K562 (cell line): ENCODE measurements around the gene TUBA1A. TPM values are rescaled to one million over a fixed set of nuclear protein-coding genes. Genes with fewer than 3 reads are reported as not detected.

Experiments
- CCAR2 ChIP-seq: fragments of 200-400 bp; formaldehyde crosslinking; IDR thresholded peaks from 2 replicates; pipeline ENCODE4 v1.6.1; 2017; ENCODE audit warnings: mild to moderate bottlenecking, low read depth, low read length
- CEBPB ChIP-seq: fragments of 450-650 bp; IDR thresholded peaks from 2 replicates; pipeline ENCODE4 v1.6.1; 2016; ENCODE audit warnings: missing genetic modification characterization, missing compliant biosample characterization
- KLF10 ChIP-seq: fragments of 250-450 bp; sonication (Bioruptor Pico); IDR thresholded peaks from 2 replicates; pipeline ENCODE4 v1.6.1; 2021; ENCODE audit warnings: matching md5 sums
- NCOR1 ChIP-seq: fragments of 450-650 bp; IDR thresholded peaks from 2 replicates; pipeline ENCODE4 v1.6.1; 2016; ENCODE audit warnings: mild to moderate bottlenecking, moderate library complexity
- NFXL1 ChIP-seq: fragments of 450-650 bp; formaldehyde crosslinking; IDR thresholded peaks from 2 replicates; pipeline ENCODE4 v1.4.0; 2021; ENCODE audit warnings: mild to moderate bottlenecking
- NR4A1 ChIP-seq, 2 experiments: fragments of 250-450 bp in 1 of 2; fragments of 450-650 bp in 1 of 2; sonication (Bioruptor Pico) in 1 of 2; IDR thresholded peaks; 2 replicates each; pipeline versions ENCODE4 v1.4.0 to v1.6.1; 2016 to 2020; ENCODE audit warnings: mild to moderate bottlenecking in 2 of 2, missing compliant biosample characterization in 1 of 2, missing genetic modification characterization in 1 of 2, moderate library complexity in 1 of 2
- PML ChIP-seq: IDR thresholded peaks from 2 replicates; pipeline ENCODE4 v1.6.1; 2012; ENCODE audit warnings: low read length, inconsistent platforms
- POLR2A ChIP-seq: fragments of 450-650 bp; conservative IDR thresholded peaks from 2 replicates; pipeline ENCODE4 v1.6.1; 2016
- RBM22 ChIP-seq: fragments of 200-400 bp; formaldehyde crosslinking; IDR thresholded peaks from 2 replicates; pipeline ENCODE4 v1.6.1; 2018; ENCODE audit warnings: low read length, low read depth; ENCODE audit not compliant: poor library complexity, severe bottlenecking
- SMARCA5 ChIP-seq: fragments of 450-650 bp; IDR thresholded peaks from 2 replicates; pipeline ENCODE4 v1.6.1; 2016
- SMC3 ChIP-seq: conservative IDR thresholded peaks from 2 replicates; pipeline ENCODE4 v1.6.1; 2011; ENCODE audit warnings: low read depth, low read length, improper control_type of control experiment; ENCODE audit not compliant: insufficient read depth
- SUPT5H ChIP-seq: fragments of 450-650 bp; IDR thresholded peaks from 2 replicates; pipeline ENCODE4 v1.6.1; 2016
- TRIM28 ChIP-seq: fragments of 450-650 bp; IDR thresholded peaks from 2 replicates; pipeline ENCODE4 v1.6.1; 2017
- ZC3H11A ChIP-seq: IDR thresholded peaks from 2 replicates; pipeline ENCODE4 v1.6.1; 2012; ENCODE audit warnings: low read depth, low read length, improper control_type of control experiment
- ZEB2 ChIP-seq: fragments of 450-650 bp; IDR thresholded peaks from 2 replicates; pipeline ENCODE4 v1.6.1; 2016
- ZNF224 ChIP-seq: sonication (generic); formaldehyde crosslinking; IDR thresholded peaks from 2 replicates; pipeline ENCODE4 v1.8.0; 2022; ENCODE audit warnings: mild to moderate bottlenecking, missing genetic modification reagents
- ZNF232 ChIP-seq: sonication (generic); formaldehyde crosslinking; IDR thresholded peaks from 2 replicates; pipeline ENCODE4 v1.8.0; 2022; ENCODE audit warnings: mild to moderate bottlenecking, missing genetic modification reagents
- ZNF41 ChIP-seq: fragments of 250-450 bp; sonication (Bioruptor Pico); conservative IDR thresholded peaks from 2 replicates; pipeline ENCODE4 v1.4.0; 2020; ENCODE audit warnings: mild to moderate bottlenecking
- ZNF75A ChIP-seq: fragments of 450-650 bp; formaldehyde crosslinking; IDR thresholded peaks from 2 replicates; pipeline ENCODE4 v1.4.0; 2020; ENCODE audit warnings: mild to moderate bottlenecking
- polyA plus RNA-seq, 8 experiments: library from polyadenylated mRNA; depleted of rRNA in 4 of 8; stranded (reverse) in 5 of 8; unstranded in 3 of 8; fragments of >200 nt; fragmentation: Nextera tagmentation in 2 of 8; fragmentation: Illumina TruSeq in 1 of 8; extraction: Ambion mirVana in 2 of 8; extraction: Trizol in 1 of 8; gene quantifications; 2 replicates each; pipeline versions ENCODE4 v1.2.1 to v1.2.3, GENCODE V29; 2011 to 2014; ENCODE audit warnings: inconsistent platforms in 1 of 8, missing spikeins in 1 of 8
- total RNA-seq, 7 experiments: library from RNA; depleted of rRNA in 6 of 7; stranded (reverse); fragments of >200 nt in 6 of 7; fragmentation: Illumina TruSeq in 2 of 7; extraction: Trizol in 2 of 7; gene quantifications; 2 replicates each; pipeline versions ENCODE4 v1.2.1 to v1.2.3, GENCODE V29; 2011 to 2021; ENCODE audit warnings: low replicate concordance in 1 of 7
- TF ChIP-seq, protein P1 (sequence below): fragments of 250-450 bp; sonication (Bioruptor Pico); IDR thresholded peaks from 2 replicates; pipeline ENCODE4 v1.9.0; 2021; ENCODE audit warnings: mild to moderate bottlenecking
- TF ChIP-seq, protein P2 (sequence below): fragments of 450-650 bp; formaldehyde crosslinking; IDR thresholded peaks from 2 replicates; pipeline ENCODE4 v1.4.0; 2020; ENCODE audit warnings: mild to moderate bottlenecking, moderate library complexity
- TF ChIP-seq, protein P3 (sequence below), 2 experiments: fragments of 450-650 bp; IDR thresholded peaks; 2 replicates each; pipeline ENCODE4 v1.6.1; 2018; ENCODE audit warnings: mild to moderate bottlenecking in 2 of 2, low read depth in 1 of 2; ENCODE audit not compliant: partially characterized antibody in 2 of 2

Gene TUBA1A
- total and polyA plus RNA-seq, 9 of the 15 experiments (the other 6 are each of a cell fraction or from before 2014, with no cell fraction given): 7.4 to 45.1 (median 11.9) TPM

DNA sequence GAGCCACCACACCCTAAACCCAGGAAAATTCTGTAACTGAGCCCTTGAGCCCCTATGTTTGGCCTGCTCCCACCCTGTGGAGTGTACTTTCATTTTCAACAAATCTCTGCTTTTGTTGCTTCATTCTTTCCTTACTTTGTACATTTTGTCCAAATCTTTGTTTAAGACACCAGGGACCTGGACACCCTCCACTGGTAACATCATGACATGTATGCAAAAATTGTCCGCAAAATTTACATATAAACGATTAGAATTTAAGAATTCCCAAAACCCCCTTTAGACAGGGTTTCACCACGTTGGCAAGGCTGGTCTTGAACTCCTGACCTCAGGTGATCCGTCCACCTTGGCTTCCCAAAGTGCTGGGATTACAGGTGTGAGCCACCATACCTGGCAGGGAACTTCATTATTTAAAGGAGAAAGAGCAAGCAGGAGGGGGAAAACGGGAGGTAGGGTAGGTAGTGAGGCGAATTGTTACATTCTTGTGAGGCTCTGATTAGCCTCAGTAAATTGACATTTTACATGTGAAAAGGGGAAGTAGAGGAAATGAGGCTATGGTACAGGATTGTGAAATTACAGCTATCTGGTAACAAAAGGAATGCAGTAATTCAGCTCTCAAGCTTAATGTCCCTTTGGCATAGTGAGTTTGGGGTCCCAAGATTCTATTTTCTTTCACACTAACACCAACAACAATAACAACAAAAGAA, 27.6 kb downstream of the TUBA1A start (continued):
- TF ChIP-seq, protein P1, sequence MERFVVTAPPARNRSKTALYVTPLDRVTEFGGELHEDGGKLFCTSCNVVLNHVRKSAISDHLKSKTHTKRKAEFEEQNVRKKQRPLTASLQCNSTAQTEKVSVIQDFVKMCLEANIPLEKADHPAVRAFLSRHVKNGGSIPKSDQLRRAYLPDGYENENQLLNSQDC (CRISPR knock-in tag): peak; percentile 94
- TF ChIP-seq TRIM28: no peak
- no peak for TF ChIP-seq NFXL1 (CRISPR knock-in tag)
- TF ChIP-seq CEBPB: peak; percentile 60
- TF ChIP-seq NR4A1 (CRISPR knock-in tag; IDR thresholded peaks at IDR 0.05): no peak
- no peak for TF ChIP-seq NR4A1 (tag; IDR thresholded peaks at IDR 0.05)
- no peak for TF ChIP-seq ZNF75A (CRISPR knock-in tag)
- TF ChIP-seq POLR2A: peak; percentile 88
- TF ChIP-seq KLF10 (CRISPR knock-in tag): peak; percentile 59; the same call in 1 of the 2 replicates
- TF ChIP-seq ZC3H11A: no peak
- no peak for TF ChIP-seq SMARCA5
- TF ChIP-seq ZNF232: peak; percentile 31; the same call in 1 of the 2 replicates
- TF ChIP-seq, protein P2, sequence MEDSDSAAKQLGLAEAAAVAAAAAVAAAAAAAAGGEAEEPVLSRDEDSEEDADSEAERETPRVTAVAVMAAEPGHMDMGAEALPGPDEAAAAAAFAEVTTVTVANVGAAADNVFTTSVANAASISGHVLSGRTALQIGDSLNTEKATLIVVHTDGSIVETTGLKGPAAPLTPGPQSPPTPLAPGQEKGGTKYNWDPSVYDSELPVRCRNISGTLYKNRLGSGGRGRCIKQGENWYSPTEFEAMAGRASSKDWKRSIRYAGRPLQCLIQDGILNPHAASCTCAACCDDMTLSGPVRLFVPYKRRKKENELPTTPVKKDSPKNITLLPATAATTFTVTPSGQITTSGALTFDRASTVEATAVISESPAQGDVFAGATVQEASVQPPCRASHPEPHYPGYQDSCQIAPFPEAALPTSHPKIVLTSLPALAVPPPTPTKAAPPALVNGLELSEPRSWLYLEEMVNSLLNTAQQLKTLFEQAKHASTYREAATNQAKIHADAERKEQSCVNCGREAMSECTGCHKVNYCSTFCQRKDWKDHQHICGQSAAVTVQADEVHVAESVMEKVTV (CRISPR knock-in tag): no peak
- no peak for TF ChIP-seq ZEB2
- TF ChIP-seq ZNF41 (CRISPR knock-in tag): no peak
- TF ChIP-seq NCOR1: 0 out of 2 replicates have a peak, but pooled peaks have one; percentile 26
- TF ChIP-seq PML: peak; percentile 90
- no peak for TF ChIP-seq CCAR2
- TF ChIP-seq ZNF224 (CRISPR knock-in tag): no peak
- TF ChIP-seq RBM22: no peak
- TF ChIP-seq SMC3: no peak
- TF ChIP-seq, protein P3, sequence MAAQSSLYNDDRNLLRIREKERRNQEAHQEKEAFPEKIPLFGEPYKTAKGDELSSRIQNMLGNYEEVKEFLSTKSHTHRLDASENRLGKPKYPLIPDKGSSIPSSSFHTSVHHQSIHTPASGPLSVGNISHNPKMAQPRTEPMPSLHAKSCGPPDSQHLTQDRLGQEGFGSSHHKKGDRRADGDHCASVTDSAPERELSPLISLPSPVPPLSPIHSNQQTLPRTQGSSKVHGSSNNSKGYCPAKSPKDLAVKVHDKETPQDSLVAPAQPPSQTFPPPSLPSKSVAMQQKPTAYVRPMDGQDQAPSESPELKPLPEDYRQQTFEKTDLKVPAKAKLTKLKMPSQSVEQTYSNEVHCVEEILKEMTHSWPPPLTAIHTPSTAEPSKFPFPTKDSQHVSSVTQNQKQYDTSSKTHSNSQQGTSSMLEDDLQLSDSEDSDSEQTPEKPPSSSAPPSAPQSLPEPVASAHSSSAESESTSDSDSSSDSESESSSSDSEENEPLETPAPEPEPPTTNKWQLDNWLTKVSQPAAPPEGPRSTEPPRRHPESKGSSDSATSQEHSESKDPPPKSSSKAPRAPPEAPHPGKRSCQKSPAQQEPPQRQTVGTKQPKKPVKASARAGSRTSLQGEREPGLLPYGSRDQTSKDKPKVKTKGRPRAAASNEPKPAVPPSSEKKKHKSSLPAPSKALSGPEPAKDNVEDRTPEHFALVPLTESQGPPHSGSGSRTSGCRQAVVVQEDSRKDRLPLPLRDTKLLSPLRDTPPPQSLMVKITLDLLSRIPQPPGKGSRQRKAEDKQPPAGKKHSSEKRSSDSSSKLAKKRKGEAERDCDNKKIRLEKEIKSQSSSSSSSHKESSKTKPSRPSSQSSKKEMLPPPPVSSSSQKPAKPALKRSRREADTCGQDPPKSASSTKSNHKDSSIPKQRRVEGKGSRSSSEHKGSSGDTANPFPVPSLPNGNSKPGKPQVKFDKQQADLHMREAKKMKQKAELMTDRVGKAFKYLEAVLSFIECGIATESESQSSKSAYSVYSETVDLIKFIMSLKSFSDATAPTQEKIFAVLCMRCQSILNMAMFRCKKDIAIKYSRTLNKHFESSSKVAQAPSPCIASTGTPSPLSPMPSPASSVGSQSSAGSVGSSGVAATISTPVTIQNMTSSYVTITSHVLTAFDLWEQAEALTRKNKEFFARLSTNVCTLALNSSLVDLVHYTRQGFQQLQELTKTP (IDR thresholded peaks at IDR 0.05; ENCODE audit: low read depth in 1 of 2, partially characterized antibody in 2 of 2): no peak
- peak; percentile 59 for TF ChIP-seq SUPT5H
